GM13977 (cell line): ENCODE results near the gene SBK2.

Source experiments
- DNase-seq: peaks from one replicate; pipeline ENCODE4 v3.0.0; 2012; ENCODE audit warnings: low spot score
- CTCF ChIP-seq: IDR thresholded peaks from 2 replicates; pipeline ENCODE4 v1.5.1; 2012; ENCODE audit warnings: mild to moderate bottlenecking, control low read depth; ENCODE audit not compliant: insufficient read depth; ENCODE audit errors: extremely low read depth, missing control alignments
- in situ Hi-C: fragments of 300-500 bp; cut with MboI; formaldehyde crosslinking; loops from one replicate; pipeline ENCODE4 v1.12.0; 2022; ENCODE audit warnings: low sequenced_read_pairs, low pct_unique_long_range_greater_than_20kb, mixed read lengths, inconsistent platforms; ENCODE audit not compliant: unreplicated experiment

Gene SBK2

GRCh38 chr19:55567708-55568328 is 30.9 kb upstream of the SBK2 start:
- DNase-seq, result no peak
- in situ Hi-C loops, result no loop called here
- no peak for TF ChIP-seq CTCF

GRCh38 chr19:55566823-55567222 is 29.9 kb upstream of the SBK2 start:
- in situ Hi-C loops, result no loop called here
- TF ChIP-seq CTCF, result no peak
- no peak for DNase-seq

- no peak for DNase-seq
- in situ Hi-C loops, result no loop called here
- no peak for TF ChIP-seq CTCF
Observed at GRCh38 chr19:55563261-55563690, 26.3 kb upstream of the SBK2 start.

- in situ Hi-C loops, result no loop called here
- DNase-seq, result no peak
- TF ChIP-seq CTCF, result no peak
Observed at GRCh38 chr19:55559684-55560083, 22.8 kb upstream of the SBK2 start.

- in situ Hi-C loops, result no loop called here
- no peak for TF ChIP-seq CTCF
- DNase-seq, result no peak
Observed at GRCh38 chr19:55554741-55555152, 17.8 kb upstream of the SBK2 start.

GRCh38 chr19:55554302-55554701 is 17.4 kb upstream of the SBK2 start:
- DNase-seq, result no peak
- in situ Hi-C loops, result no loop called here
- no peak for TF ChIP-seq CTCF
